OCI-LY7 (cell line): ENCODE measurements around the gene PFDN1. TPM values are rescaled to one million over a fixed set of nuclear protein-coding genes. Genes with fewer than 3 reads are reported as not detected.

ENCODE experiments used
- BruUV-seq: library from RNA; stranded (reverse); fragments of 400-500 nt; replicated peaks from 2 replicates; lab custom pipeline; 2021; lab: Mats Ljungman, UMichigan
- CTCF ChIA-PET: fragments of 300-600 bp; sonication (Branson Sonifier 250); formaldehyde crosslinking; loops from one replicate; lab custom pipeline; 2022; ENCODE audit warnings: antibody characterized with exemption; ENCODE audit not compliant: unreplicated experiment; lab: Charles Lee
- POLR2A ChIA-PET: fragments of 300-600 bp; sonication (Branson Sonifier 250); formaldehyde crosslinking; loops from one replicate; lab custom pipeline; 2022; ENCODE audit warnings: antibody characterized with exemption; lab: Charles Lee
- DNase-seq: peaks from one replicate; pipeline ENCODE4 v3.0.0-alpha.2; 2015; ENCODE audit warnings: low spot score
- H2AFZ ChIP-seq: fragments of 200-600 bp; sonication (generic), shearing (Covaris generic); 2 replicates; pipeline ENCODE4 v1.6.1; 2014; ENCODE audit warnings: mild to moderate bottlenecking, antibody characterized with exemption, low read length, moderate library complexity
- H3K27ac ChIP-seq: fragments of 200-600 bp; sonication (generic); 2 replicates; pipeline ENCODE4 v1.5.1; 2014; ENCODE audit warnings: mixed run types, low read depth, mild to moderate bottlenecking, moderate library complexity, low read length, inconsistent platforms; ENCODE audit not compliant: poor library complexity, severe bottlenecking
- H3K36me3 ChIP-seq: fragments of 200-600 bp; sonication (generic); 2 replicates; pipeline ENCODE4 v1.6.1; 2014; ENCODE audit warnings: mild to moderate bottlenecking, antibody characterized with exemption, low read length, moderate library complexity, mixed read lengths; ENCODE audit not compliant: insufficient read depth
- H3K4me1 ChIP-seq: fragments of 200-600 bp; sonication (generic); 2 replicates; pipeline ENCODE4 v1.5.1; 2014; ENCODE audit warnings: mild to moderate bottlenecking, low read length; ENCODE audit not compliant: insufficient read depth, poor library complexity, severe bottlenecking
- H3K4me2 ChIP-seq: fragments of 200-600 bp; sonication (generic); 2 replicates; pipeline ENCODE4 v1.6.1; 2014; ENCODE audit warnings: mild to moderate bottlenecking, low read length
- H3K4me3 ChIP-seq: fragments of 200-600 bp; sonication (generic); 2 replicates; pipeline ENCODE4 v1.5.1; 2014; ENCODE audit warnings: mild to moderate bottlenecking, low read depth, low read length; ENCODE audit not compliant: poor library complexity, severe bottlenecking
- H3K79me2 ChIP-seq: fragments of 200-600 bp; sonication (generic); 2 replicates; pipeline ENCODE4 v1.6.1; 2016; ENCODE audit warnings: low read depth, mild to moderate bottlenecking, low read length, moderate library complexity, mixed read lengths; ENCODE audit not compliant: insufficient read depth
- H3K9me2 ChIP-seq: fragments of 200-600 bp; sonication (generic); 2 replicates; pipeline ENCODE4 v1.6.1; 2016; ENCODE audit warnings: mild to moderate bottlenecking, low read length, mixed read lengths; ENCODE audit not compliant: insufficient read depth
- H3K9me3 ChIP-seq: fragments of 200-600 bp; sonication (generic); 2 replicates; pipeline ENCODE4 v1.6.1; 2014; ENCODE audit warnings: mild to moderate bottlenecking, mixed run types, low read length, mixed read lengths
- H4K20me1 ChIP-seq: fragments of 200-600 bp; sonication (generic); 2 replicates; pipeline ENCODE4 v1.6.1; 2014; ENCODE audit warnings: mild to moderate bottlenecking, antibody characterized with exemption, low read length, moderate library complexity, mixed read lengths; ENCODE audit not compliant: insufficient read depth
- CTCF ChIP-seq: fragments of 200-600 bp; sonication (generic); conservative IDR thresholded peaks from 2 replicates; pipeline ENCODE4 v1.5.1; 2014; ENCODE audit warnings: mild to moderate bottlenecking, antibody characterized with exemption, low read length, moderate library complexity, mixed read lengths
- EZH2phosphoT487 ChIP-seq: fragments of 200-600 bp; sonication (generic); IDR thresholded peaks from 2 replicates; pipeline ENCODE4 v1.6.1; 2018; ENCODE audit warnings: low read depth, borderline replicate concordance, mild to moderate bottlenecking, mixed run types, antibody characterized with exemption, low read length, moderate library complexity, mixed read lengths
- intact Hi-C: fragments of 100-400 bp; cut with micrococcal nuclease; formaldehyde crosslinking; loops from one replicate; pipeline ENCODE4 v1.10.0; 2022; ENCODE audit not compliant: unreplicated experiment
- total RNA-seq, 2 experiments: library from RNA; depleted of rRNA in 1 of 2; stranded (reverse); fragments of >200 nt in 1 of 2; shearing (Covaris generic) in 1 of 2; gene quantifications; 2 replicates each; pipeline ENCODE4 v1.2.3, GENCODE V29; 2014 to 2022

PFDN1 gene
- total RNA-seq, 2 experiments from 2014 or later, result 51.3 to 73.9 TPM

- BruUV-seq, result no TSS peak
- intact Hi-C loops, result loop anchor here (1.0 to 10.0 kb wide), 3 partner anchors 117 to 395 kb away; partner anchors contain the start of genes CD14, SRA1 and TMCO6
- Histone ChIP-seq H3K4me1 (peaks cover 14% of the 10 kb centered on the region), H3K36me3 (peaks cover 9% of the 10 kb centered on the region), H3K9me2 (no peaks in the 10 kb centered on the region), H3K4me3 (no peak overlapping the region), H3K79me2 (no peaks in the 10 kb centered on the region), H4K20me1 (no peaks in the 10 kb centered on the region), H3K27ac (no peak overlapping the region), H2AFZ (no peak overlapping the region), H3K9me3 (no peaks in the 10 kb centered on the region), H3K4me2 (no peak overlapping the region)
- TF ChIP-seq EZH2phosphoT487, result no peak
- TF ChIP-seq CTCF, result peak; percentile 88
- peak; percentile 80 for DNase-seq
- ChIA-PET CTCF (interaction anchor here (0.7 to 2.4 kb wide), 4 partner anchors 106 to 119 kb away, joined by 3 to 12 read pairs (median 4); partner anchors contain the start of gene HBEGF), POLR2A (interaction anchor here (0.6 to 1.5 kb wide), 3 partner anchors 107 to 177 kb away, joined by 3 to 5 read pairs (median 4); partner anchors contain the start of gene HBEGF)
These were observed 62.8 kb downstream of the PFDN1 start for GRCh38 chr5:140239939-140240700.

- BruUV-seq, result no TSS peak
- Histone ChIP-seq H3K4me1 (peaks cover 7% of the 10 kb centered on the region), H3K4me2 (no peak overlapping the region), H3K9me3 (no peaks in the 10 kb centered on the region), H3K9me2 (no peaks in the 10 kb centered on the region), H3K4me3 (no peak overlapping the region), H3K79me2 (no peaks in the 10 kb centered on the region), H3K36me3 (peaks cover 5% of the 10 kb centered on the region; the same call in 1 of the 2 replicates), H4K20me1 (no peaks in the 10 kb centered on the region), H2AFZ (no peak overlapping the region), H3K27ac (no peak overlapping the region)
- POLR2A ChIA-PET, result interaction anchor here (0.6 to 1.5 kb wide), 3 partner anchors 107 to 178 kb away, joined by 3 to 5 read pairs (median 4); partner anchors contain the start of gene HBEGF
- TF ChIP-seq EZH2phosphoT487 (no peak), CTCF (no peak)
- CTCF ChIA-PET, result interaction anchor here (1.1 to 2.4 kb wide), 2 partner anchors 115 to 119 kb away, joined by 4 to 12 read pairs; no protein-coding TSS in a partner anchor
- no peak for DNase-seq
- intact Hi-C loops, result no loop called here
These were observed 63.4 kb downstream of the PFDN1 start for GRCh38 chr5:140239461-140239860.
